Peyer's patch (tissue), 4 donors: ENCODE measurements around the gene NOS3. TPM values are rescaled to one million over a fixed set of nuclear protein-coding genes. Genes with fewer than 3 reads are reported as not detected.
A peak's percentile ranks its signal among the peaks of the same experiment; 100 is the strongest.

Experiments used
- DNase-seq, 3 donors: peaks; one replicate each; pipeline ENCODE4 v3.0.0-alpha.2; 2017 to 2019
- H3K27ac ChIP-seq, 4 donors: fragments of 200-600 bp; sonication (generic); one replicate each; pipeline ENCODE4 v1.5.1; 2016 to 2019
- H3K27me3 ChIP-seq, 2 donors: fragments of 200-600 bp; sonication (generic); one replicate each; pipeline ENCODE4 v1.5.1; 2019
- H3K36me3 ChIP-seq, 3 donors: fragments of 200-600 bp; sonication (generic); one replicate each; pipeline ENCODE4 v1.5.1; 2016 to 2019
- H3K4me1 ChIP-seq, 4 donors: fragments of 200-600 bp; sonication (generic); one replicate each; pipeline ENCODE4 v1.5.1; 2016 to 2019
- H3K4me3 ChIP-seq, 4 donors: fragments of 200-600 bp; sonication (generic); 1 replicate in 3 of 4; 2 replicates in 1 of 4; pipeline ENCODE4 v1.5.1; 2016 to 2019; ENCODE audit warnings: mild to moderate bottlenecking in 1 of 4
- H3K9me3 ChIP-seq, 4 donors: fragments of 200-600 bp; sonication (generic); one replicate each; pipeline ENCODE4 v1.5.1; 2016 to 2019; ENCODE audit warnings: mild to moderate bottlenecking in 1 of 4
- CTCF ChIP-seq, 6 experiments: fragments of 450-650 bp in 4 of 6; fragments of 200-600 bp in 2 of 6; sonication (generic) in 1 of 6; IDR thresholded peaks; one replicate each; pipeline ENCODE4 v1.5.1; 2017 to 2019; ENCODE audit warnings: antibody characterized with exemption in 6 of 6, mild to moderate bottlenecking in 3 of 6, moderate library complexity in 1 of 6
- POLR2A ChIP-seq, 2 donors: fragments of 450-650 bp; IDR thresholded peaks; one replicate each; pipeline ENCODE4 v1.5.1; 2017; ENCODE audit warnings: antibody characterized with exemption in 2 of 2, mild to moderate bottlenecking in 2 of 2, moderate library complexity in 2 of 2
- total RNA-seq, 4 donors: library from RNA; depleted of rRNA; stranded (reverse); fragments of >200 nt; gene quantifications; one replicate each; pipeline ENCODE4 v1.1.0, GENCODE V29; 2016

Gene NOS3
- 10 to 100 TPM in 1 of 4 donors, 1 to 10 TPM in 3; 1.2 to 18.2 (median 5.4) TPM for total RNA-seq

GRCh38 chr7:150990416-150991186 lies at the start of gene NOS3:
Gene NOS3 (plus strand): TSS chr7:150991017. CDS start chr7:150993804, 2,787 bp downstream.
- TF ChIP-seq POLR2A (IDR thresholded peaks at IDR 0.05) (no peak), CTCF (IDR thresholded peaks at IDR 0.05) (no peak)
- H3K4me1 ChIP-seq, result peaks cover 0 to 11% (median 4%) of the 10 kb centered on the region in 4 donors
- DNase-seq, result no peak
- no peak within 1 kb of the TSS for H3K27ac ChIP-seq
- no peaks in the 10 kb centered on the region for H3K27me3 ChIP-seq
- H3K9me3 ChIP-seq, result peaks cover 0 to 10% (median 3%) of the 10 kb centered on the region in 4 donors
- H3K4me3 ChIP-seq, result no peak within 1 kb of the TSS
- H3K36me3 ChIP-seq, result no peaks in the 10 kb centered on the region

GRCh38 chr7:150941351-150942000 lies 49.3 kb upstream of the NOS3 start:
- Histone ChIP-seq H3K4me3 (no peak overlapping the region), H3K9me3 (no peaks in the 10 kb centered on the region), H3K27me3 (no peaks in the 10 kb centered on the region), H3K27ac (no peak overlapping the region), H3K36me3 (no peaks in the 10 kb centered on the region), H3K4me1 (peaks cover 0 to 26% (median 6%) of the 10 kb centered on the region in 4 donors)
- peak in 2 of 3 donors; percentile 15 to 41 for DNase-seq
- TF ChIP-seq POLR2A (IDR thresholded peaks at IDR 0.05) (no peak), CTCF (IDR thresholded peaks at IDR 0.05) (no peak)

GRCh38 chr7:150942001-150942590 lies 48.7 kb upstream of the NOS3 start:
- H3K27ac ChIP-seq, result no peak overlapping the region
- peak; percentile 60 to 76 (median 69) for DNase-seq

GRCh38 chr7:150942591-150943452 lies 48.0 kb upstream of the NOS3 start:
- Histone ChIP-seq H3K4me1 (peaks cover 0 to 21% (median 5%) of the 10 kb centered on the region in 4 donors), H3K27ac (no peak overlapping the region), H3K4me3 (no peak overlapping the region)

More at GRCh38 chr7:150942001-150942590, 48.7 kb upstream of the NOS3 start:
- Histone ChIP-seq H3K9me3 (no peaks in the 10 kb centered on the region), H3K4me3 (no peak overlapping the region), H3K36me3 (no peaks in the 10 kb centered on the region), H3K4me1 (peaks cover 0 to 26% (median 6%) of the 10 kb centered on the region in 4 donors), H3K27me3 (no peaks in the 10 kb centered on the region)
- TF ChIP-seq POLR2A (IDR thresholded peaks at IDR 0.05) (no peak), CTCF (IDR thresholded peaks at IDR 0.05) (no peak)

More at GRCh38 chr7:150942591-150943452, 48.0 kb upstream of the NOS3 start:
- H3K27me3 ChIP-seq, result no peaks in the 10 kb centered on the region
- no peaks in the 10 kb centered on the region for H3K36me3 ChIP-seq
- DNase-seq, result peak in 2 of 3 donors; percentile 41 to 44
- no peaks in the 10 kb centered on the region for H3K9me3 ChIP-seq
- TF ChIP-seq POLR2A (IDR thresholded peaks at IDR 0.05) (no peak), CTCF (IDR thresholded peaks at IDR 0.05) (no peak)
